Measurements from ENCODE around the gene IQCF5.
"Not testable (repeated sequence)": the region's sequence is repeated elsewhere in the genome, so short reads cannot be mapped to it uniquely, and the experiment has no call there.

IQCF5 gene

DNA sequence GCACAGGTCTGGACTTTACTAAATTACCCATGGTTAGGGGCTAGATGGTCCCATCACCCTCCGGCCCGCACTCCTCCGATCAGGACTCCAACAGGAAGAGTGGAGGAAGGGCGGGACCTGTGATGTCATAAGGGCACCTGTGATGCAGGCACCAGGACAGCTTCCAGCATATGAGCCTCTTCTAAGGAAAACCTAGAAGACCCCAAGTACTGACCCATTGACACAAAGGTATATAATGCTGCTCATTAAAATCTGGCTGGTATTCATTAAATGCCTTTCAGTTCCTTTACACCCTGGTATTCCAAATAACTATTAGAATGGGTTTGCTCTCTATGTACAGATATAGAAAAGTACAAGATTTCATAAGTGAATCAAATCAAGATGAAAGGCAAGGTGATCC, at the start of gene IQCF5:
TSS of gene IQCF5 (minus strand) at position 101 of the 400 bp plus-strand sequence. CDS start at position 31, 70 bp downstream.
- H3K9me3 Mint-ChIP-seq, result no peaks in the 10 kb centered on the region
- H3K4me1 Mint-ChIP-seq, result peaks cover 10% of the 10 kb centered on the region
- no peak within 1 kb of the TSS for H3K4me3 Mint-ChIP-seq
- peak within 1 kb of the TSS; percentile 9 for H3K27ac Mint-ChIP-seq (ENCODE audit: low read depth)
- DNase-seq (ENCODE audit: low spot score in 2 of 2) (no peak), ATAC-seq (replicated peaks; ENCODE audit: extremely low read depth, poor library complexity, severe bottlenecking) (no peak)
- peaks cover 53% of the 10 kb centered on the region for H3K27me3 Mint-ChIP-seq
- H3K36me3 Mint-ChIP-seq (ENCODE audit: insufficient read depth), result no peaks in the 10 kb centered on the region

DNA sequence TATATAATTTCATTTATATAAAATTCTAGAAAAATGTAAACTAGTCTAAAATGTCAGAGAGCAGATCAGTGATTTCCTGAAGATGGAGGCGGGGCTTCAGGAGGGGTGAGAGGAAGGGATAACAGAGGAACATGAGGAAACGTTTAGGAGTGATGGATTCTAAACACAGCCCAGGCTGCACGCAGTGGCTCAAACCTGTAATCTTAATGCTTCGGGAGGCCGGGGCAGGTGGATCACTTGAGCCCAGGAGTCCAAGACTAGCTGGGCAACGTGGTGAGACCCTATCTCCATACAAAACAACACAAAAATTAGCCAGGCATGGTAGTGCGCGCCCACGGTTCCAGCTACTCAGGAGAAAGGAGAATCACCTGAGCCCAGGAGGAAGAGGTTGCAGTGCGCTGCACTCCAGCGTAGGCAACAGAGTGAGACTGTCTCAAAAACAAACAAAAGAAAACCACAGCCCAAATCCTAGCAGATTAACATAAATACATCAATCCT, 45.7 kb upstream of the IQCF5 start:
- Mint-ChIP-seq H3K36me3 (ENCODE audit: insufficient read depth) (no peaks in the 10 kb centered on the region), H3K27me3 (peaks cover 17% of the 10 kb centered on the region), H3K27ac (ENCODE audit: low read depth) (no peak overlapping the region), H3K4me3 (no peak overlapping the region), H3K4me1 (no peaks in the 10 kb centered on the region), H3K9me3 (no peaks in the 10 kb centered on the region)
- no peak for DNase-seq (ENCODE audit: low spot score in 2 of 2)
- no peak for ATAC-seq (replicated peaks; ENCODE audit: extremely low read depth, poor library complexity, severe bottlenecking)

DNA sequence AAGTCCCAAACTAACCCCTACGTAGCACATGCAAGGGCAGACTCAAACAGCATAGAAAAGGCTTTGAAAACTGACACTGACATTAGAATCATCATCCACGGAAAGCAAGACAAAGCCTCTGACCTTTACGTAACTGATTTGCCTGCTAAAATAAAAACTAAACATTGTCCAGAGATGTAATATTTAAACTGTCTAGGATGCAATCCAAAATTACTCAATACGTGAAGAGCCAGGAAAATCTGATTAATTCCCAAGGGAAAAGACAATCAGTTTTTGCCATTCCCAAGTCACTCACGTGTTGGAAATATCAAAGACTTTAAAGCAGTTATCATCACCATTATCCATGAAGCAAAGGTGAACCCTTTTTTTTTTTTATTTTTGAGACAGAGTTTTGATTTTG, 41.0 kb upstream of the IQCF5 start:
- no peak overlapping the region for H3K4me3 Mint-ChIP-seq
- H3K36me3 Mint-ChIP-seq (ENCODE audit: insufficient read depth), result no peaks in the 10 kb centered on the region
- no peak overlapping the region for H3K27ac Mint-ChIP-seq (ENCODE audit: low read depth)
- no peaks in the 10 kb centered on the region for H3K9me3 Mint-ChIP-seq
- peaks cover 19% of the 10 kb centered on the region for H3K27me3 Mint-ChIP-seq
- no peaks in the 10 kb centered on the region for H3K4me1 Mint-ChIP-seq
- ATAC-seq (replicated peaks; ENCODE audit: extremely low read depth, poor library complexity, severe bottlenecking) (no peak), DNase-seq (ENCODE audit: low spot score in 2 of 2) (no peak)

DNA sequence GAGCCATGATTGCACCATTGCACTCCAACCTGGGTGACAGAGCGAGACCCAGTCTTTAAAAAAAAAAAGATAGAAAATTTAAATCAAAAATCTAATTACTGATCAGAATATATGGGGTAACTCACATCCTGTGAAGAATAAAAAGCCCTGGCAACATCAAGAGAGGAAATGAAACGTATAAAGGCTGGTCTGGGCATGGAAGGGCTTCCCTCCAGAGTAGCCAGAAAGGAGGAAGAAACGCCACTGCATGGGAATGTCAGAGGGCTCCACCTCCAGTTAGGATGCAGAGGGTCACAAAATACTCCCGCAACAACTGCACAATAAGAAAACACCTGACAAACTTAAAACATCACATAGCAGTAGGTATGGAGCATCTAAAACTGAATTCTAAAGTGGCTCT, 32.6 kb upstream of the IQCF5 start:
- ATAC-seq (replicated peaks; ENCODE audit: extremely low read depth, poor library complexity, severe bottlenecking) (no peak), DNase-seq (ENCODE audit: low spot score in 2 of 2) (no peak)
- H3K4me3 Mint-ChIP-seq, result no peak overlapping the region
- no peaks in the 10 kb centered on the region for H3K36me3 Mint-ChIP-seq (ENCODE audit: insufficient read depth)
- peaks cover 22% of the 10 kb centered on the region for H3K9me3 Mint-ChIP-seq
- no peaks in the 10 kb centered on the region for H3K4me1 Mint-ChIP-seq
- peaks cover 73% of the 10 kb centered on the region for H3K27me3 Mint-ChIP-seq
- H3K27ac Mint-ChIP-seq (ENCODE audit: low read depth), result no peak overlapping the region

DNA sequence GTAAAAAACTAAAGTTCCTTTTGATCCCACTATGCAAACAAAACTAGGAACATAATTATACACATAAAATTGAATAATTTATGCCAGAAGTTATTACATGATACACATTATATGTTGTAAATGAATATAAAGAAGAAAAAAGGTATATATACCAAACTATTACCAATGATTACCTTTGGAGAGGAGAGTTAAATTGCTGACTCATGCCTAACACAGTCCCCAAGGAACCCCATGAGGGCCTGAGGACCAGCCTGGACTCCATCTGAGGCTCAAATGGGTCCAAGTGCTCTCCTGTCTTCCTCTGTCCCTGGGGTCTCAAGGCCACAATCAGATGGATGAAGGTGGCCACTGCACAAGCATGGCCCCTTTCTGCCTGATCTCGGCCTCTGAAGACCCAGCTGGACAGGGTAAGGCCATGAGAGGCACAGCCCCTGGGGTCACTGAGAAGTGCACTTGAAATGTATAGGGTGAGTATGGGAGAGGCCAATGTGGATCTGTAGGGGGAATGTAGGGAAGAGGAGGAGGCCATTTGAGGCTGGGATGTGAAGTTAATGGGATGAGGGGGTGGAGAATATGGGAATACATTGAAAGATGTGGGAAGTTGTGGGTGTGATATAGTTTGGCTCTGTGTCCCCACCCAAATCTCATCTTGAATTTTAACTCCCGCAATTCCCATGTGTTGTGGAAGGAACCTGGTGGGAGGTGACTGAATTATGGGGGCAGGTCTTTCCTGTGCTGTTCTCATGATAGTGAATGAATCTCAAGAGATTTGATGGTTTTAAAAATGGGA, 28.8 kb upstream of the IQCF5 start:
- ATAC-seq (replicated peaks; ENCODE audit: extremely low read depth, poor library complexity, severe bottlenecking), result no peak
- no peak overlapping the region for H3K4me3 Mint-ChIP-seq

DNA sequence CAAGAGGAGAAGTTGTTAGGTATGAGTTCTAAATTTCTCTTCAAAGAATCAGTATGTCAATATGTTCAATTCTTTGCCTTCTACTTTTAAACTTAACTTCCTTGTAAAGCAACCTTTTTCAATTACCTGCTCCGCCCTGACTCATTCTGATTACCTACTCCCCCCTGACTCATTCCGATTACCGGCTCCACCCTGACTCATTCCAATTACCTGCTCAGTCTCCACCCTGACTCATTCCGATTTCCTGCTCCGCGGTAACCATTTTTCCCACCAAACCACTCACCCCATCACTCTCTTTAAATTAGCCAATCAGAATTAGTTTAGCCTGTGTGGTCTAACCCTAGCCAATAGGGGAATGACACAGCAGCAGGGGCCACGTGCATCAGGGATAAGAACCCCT, 27.0 kb upstream of the IQCF5 start:
- H3K9me3 Mint-ChIP-seq; H3K4me3 Mint-ChIP-seq; H3K36me3 Mint-ChIP-seq (ENCODE audit: insufficient read depth); H3K27ac Mint-ChIP-seq (ENCODE audit: low read depth); H3K4me1 Mint-ChIP-seq; ATAC-seq (replicated peaks; ENCODE audit: extremely low read depth, poor library complexity, severe bottlenecking); DNase-seq (ENCODE audit: low spot score in 2 of 2): not testable (repeated sequence)
- H3K27me3 Mint-ChIP-seq, result peaks cover 85% of the 10 kb centered on the region

More for the DNA sequence above, 28.8 kb upstream of the IQCF5 start:
- Mint-ChIP-seq H3K27me3 (peaks cover 85% of the 10 kb centered on the region), H3K9me3 (peaks cover 21% of the 10 kb centered on the region), H3K4me1 (no peaks in the 10 kb centered on the region), H3K27ac (ENCODE audit: low read depth) (no peak overlapping the region), H3K36me3 (ENCODE audit: insufficient read depth) (no peaks in the 10 kb centered on the region)
- no peak for DNase-seq (ENCODE audit: low spot score in 2 of 2)

DNA sequence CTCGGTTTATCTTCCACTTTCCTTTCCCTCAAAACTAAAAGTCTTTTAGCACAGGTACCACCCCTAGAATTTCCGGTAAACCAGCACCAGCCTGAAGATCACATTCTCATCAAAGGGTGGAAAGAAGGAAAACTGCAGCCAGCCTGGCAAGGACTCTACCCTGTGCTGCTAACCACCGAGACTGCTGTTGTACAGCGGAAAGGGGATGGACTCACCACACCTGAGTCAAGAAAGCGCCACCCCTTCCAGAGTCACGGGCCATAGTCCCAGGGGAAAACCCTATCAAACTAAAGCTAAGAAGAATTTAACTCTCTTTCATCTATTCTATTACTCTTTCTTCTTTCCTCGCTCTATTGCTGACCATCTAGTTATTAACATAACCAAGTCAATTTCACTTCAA, 24.6 kb upstream of the IQCF5 start:
- DNase-seq (ENCODE audit: low spot score in 2 of 2); H3K36me3 Mint-ChIP-seq (ENCODE audit: insufficient read depth); H3K9me3 Mint-ChIP-seq; H3K4me3 Mint-ChIP-seq; H3K27ac Mint-ChIP-seq (ENCODE audit: low read depth); ATAC-seq (replicated peaks; ENCODE audit: extremely low read depth, poor library complexity, severe bottlenecking); H3K4me1 Mint-ChIP-seq: not testable (repeated sequence)
- H3K27me3 Mint-ChIP-seq, result peaks cover 79% of the 10 kb centered on the region

DNA sequence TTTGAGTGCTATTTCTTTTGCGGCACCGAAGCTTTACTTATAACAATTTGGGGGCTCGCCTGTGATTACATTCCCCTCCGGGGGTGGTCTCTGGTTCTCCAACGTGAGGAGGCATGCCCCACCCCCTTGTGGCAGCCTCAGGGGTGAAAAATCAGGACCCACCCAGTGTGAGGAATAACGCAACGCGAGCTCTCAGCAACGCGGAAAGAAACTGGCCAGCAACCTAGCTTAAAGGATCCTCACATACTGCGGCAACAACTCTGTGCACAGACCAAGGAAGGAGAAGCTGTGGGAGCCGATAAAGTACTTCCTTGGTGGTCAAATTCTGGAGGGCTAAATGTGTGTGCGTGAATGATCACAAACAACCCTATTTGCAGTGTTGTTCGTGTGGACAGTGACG, 22.0 kb upstream of the IQCF5 start:
- H3K27me3 Mint-ChIP-seq, result peaks cover 68% of the 10 kb centered on the region
- no peak overlapping the region for H3K27ac Mint-ChIP-seq (ENCODE audit: low read depth)
- no peaks in the 10 kb centered on the region for H3K4me1 Mint-ChIP-seq
- no peaks in the 10 kb centered on the region for H3K9me3 Mint-ChIP-seq
- no peak for ATAC-seq (replicated peaks; ENCODE audit: extremely low read depth, poor library complexity, severe bottlenecking)
- DNase-seq (ENCODE audit: low spot score in 2 of 2), result no peak
- peaks cover 2% of the 10 kb centered on the region for H3K36me3 Mint-ChIP-seq (ENCODE audit: insufficient read depth)
- H3K4me3 Mint-ChIP-seq, result no peak overlapping the region

DNA sequence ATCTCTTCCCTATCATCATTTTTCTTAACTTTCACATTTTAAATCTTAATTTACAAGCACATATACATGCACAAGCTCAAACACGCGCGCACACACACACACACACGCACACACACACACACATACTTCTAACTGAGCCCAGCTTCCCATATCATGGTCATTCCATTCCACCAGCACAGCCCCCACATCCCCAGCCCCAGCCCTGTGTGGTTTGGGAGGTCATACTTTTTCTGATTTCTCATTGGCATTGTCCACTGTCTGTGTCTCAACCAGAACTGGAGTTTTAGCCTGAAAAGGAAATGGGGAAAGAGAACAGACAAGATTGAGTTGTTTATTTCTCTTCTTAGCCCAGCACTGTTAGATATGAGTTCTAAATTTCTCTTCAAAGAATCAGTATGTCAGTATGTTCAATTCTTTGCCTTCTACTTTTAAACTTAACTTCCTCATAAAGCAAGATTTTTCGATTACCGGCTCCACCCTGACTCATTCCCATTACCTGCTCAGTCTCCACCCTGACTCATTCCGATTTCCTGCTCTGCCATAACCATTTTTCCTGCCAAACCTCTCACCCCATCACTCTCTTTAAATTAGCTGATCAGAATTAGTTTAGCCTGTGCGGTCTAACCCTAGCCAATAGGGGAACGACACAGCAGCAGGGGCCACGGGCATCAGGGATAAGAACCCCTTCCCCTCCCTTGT, 21.4 kb upstream of the IQCF5 start:
- Mint-ChIP-seq H3K27ac (ENCODE audit: low read depth) (no peak overlapping the region), H3K36me3 (ENCODE audit: insufficient read depth) (peaks cover 2% of the 10 kb centered on the region), H3K4me1 (no peaks in the 10 kb centered on the region), H3K27me3 (peaks cover 69% of the 10 kb centered on the region), H3K9me3 (no peaks in the 10 kb centered on the region), H3K4me3 (no peak overlapping the region)
- ATAC-seq (replicated peaks; ENCODE audit: extremely low read depth, poor library complexity, severe bottlenecking) (no peak), DNase-seq (ENCODE audit: low spot score in 2 of 2) (no peak)

DNA sequence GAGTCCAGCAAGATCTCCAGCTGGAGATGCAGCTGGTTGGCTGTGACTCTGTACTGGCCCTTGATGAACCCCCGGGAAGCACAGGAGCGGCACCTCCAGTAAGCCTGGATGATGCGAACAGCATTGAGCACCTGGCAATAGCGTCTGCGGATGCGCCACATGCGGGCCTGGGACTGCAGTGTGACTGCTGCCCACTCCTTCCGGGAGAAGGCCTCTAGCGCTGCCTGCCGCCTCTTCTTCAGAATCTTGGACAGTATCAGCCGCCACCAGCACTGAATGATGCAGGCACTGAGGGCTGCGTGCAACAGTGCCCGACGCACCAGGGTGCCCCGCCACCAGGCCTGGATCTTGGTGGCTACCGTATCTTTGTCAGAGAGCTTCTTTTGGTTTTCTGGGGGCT, 19.5 kb upstream of the IQCF5 start:
- Mint-ChIP-seq H3K36me3 (ENCODE audit: insufficient read depth) (peaks cover 2% of the 10 kb centered on the region), H3K9me3 (no peaks in the 10 kb centered on the region), H3K4me1 (no peaks in the 10 kb centered on the region), H3K4me3 (no peak overlapping the region), H3K27me3 (peaks cover 66% of the 10 kb centered on the region), H3K27ac (ENCODE audit: low read depth) (no peak overlapping the region)
- no peak for ATAC-seq (replicated peaks; ENCODE audit: extremely low read depth, poor library complexity, severe bottlenecking)
- no peak for DNase-seq (ENCODE audit: low spot score in 2 of 2)

DNA sequence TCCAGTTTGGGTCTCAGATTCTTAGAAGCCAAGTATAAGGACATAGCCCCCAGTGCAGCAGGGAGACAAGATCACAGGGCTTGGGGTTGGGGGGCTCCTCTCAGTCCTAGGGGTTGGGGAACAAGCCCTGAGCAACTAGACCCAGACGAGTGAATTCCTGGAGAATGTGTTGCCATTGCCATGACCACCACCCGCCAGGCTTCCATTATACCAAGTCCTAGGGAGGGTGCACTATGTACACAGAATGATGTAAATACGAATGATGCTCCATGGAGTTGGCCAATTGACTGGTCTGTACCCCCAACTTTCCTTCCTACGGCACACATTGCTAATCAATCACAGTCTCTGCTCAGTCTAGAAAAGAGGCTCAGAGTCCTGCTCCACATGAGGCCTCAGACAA, 19.0 kb upstream of the IQCF5 start:
- DNase-seq (ENCODE audit: low spot score in 2 of 2) (no peak), ATAC-seq (replicated peaks; ENCODE audit: extremely low read depth, poor library complexity, severe bottlenecking) (no peak)
- Mint-ChIP-seq H3K4me3 (no peak overlapping the region), H3K27ac (ENCODE audit: low read depth) (no peak overlapping the region), H3K4me1 (no peaks in the 10 kb centered on the region), H3K27me3 (peaks cover 69% of the 10 kb centered on the region), H3K9me3 (no peaks in the 10 kb centered on the region), H3K36me3 (ENCODE audit: insufficient read depth) (peaks cover 2% of the 10 kb centered on the region)

DNA sequence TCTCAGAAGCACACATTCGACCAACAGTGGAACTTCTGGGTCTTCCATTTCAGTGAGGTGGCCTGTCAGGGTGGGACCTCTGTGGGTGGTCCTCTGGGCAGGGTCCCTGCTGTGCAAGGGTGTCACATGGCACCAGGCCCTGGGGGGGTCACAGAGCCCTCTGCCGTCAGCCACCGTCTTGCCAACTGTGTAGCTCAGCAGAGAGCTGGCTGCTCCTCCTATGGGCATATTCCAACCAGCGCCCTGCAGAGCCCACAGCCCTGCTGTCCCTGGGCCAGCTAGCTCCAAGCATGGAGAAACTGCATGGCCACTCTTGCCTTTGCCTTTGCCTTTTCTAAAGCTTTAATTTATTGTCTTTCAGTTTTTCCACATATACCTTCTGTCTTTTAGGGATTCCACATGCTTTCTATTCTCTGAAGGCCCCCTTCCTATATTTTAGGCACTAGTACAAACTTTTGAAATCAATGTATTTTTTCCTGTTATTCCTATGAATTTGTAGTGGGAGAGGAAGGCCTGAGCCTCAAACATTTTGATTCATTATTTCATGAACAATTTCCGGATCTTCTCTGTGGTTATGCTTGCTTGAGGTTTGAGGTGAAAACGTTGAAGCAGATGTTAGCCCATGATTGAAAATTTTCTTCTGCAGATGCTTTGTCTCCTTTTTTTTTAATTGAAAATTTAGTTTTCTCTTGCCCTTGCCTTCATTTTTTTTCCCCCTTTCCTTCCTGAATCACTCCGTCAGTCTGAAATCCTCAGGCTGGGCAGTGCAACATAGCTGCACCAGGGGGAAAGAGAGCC, 16.0 kb upstream of the IQCF5 start:
- no peak overlapping the region for H3K4me3 Mint-ChIP-seq
- ATAC-seq (replicated peaks; ENCODE audit: extremely low read depth, poor library complexity, severe bottlenecking) (no peak), DNase-seq (ENCODE audit: low spot score in 2 of 2) (no peak)
- peaks cover 49% of the 10 kb centered on the region for H3K27me3 Mint-ChIP-seq
- no peak overlapping the region for H3K27ac Mint-ChIP-seq (ENCODE audit: low read depth)
- H3K36me3 Mint-ChIP-seq (ENCODE audit: insufficient read depth), result peaks cover 2% of the 10 kb centered on the region
- no peaks in the 10 kb centered on the region for H3K9me3 Mint-ChIP-seq
- H3K4me1 Mint-ChIP-seq, result no peaks in the 10 kb centered on the region
